Cardiac fibroblast (primary cell): ENCODE data around the gene FAM170B.

ENCODE experiments used
- DNase-seq, 2 donors: peaks; one replicate each; pipeline versions ENCODE4 v3.0.0 to v3.0.0-alpha.2; 2010; ENCODE audit warnings: low read depth in 2 of 2
- H3K4me3 ChIP-seq, 2 donors: replicated peaks in 1 of 2; 1 replicate in 1 of 2; 2 replicates in 1 of 2; pipeline ENCODE4 v1.5.1; 2011; ENCODE audit warnings: low read depth in 2 of 2, low read length in 2 of 2, mild to moderate bottlenecking in 2 of 2, moderate library complexity in 1 of 2
- TF ChIP-seq, protein P1 (sequence below): IDR thresholded peaks from one replicate; pipeline ENCODE4 v1.5.1; 2011; ENCODE audit warnings: low read depth, mild to moderate bottlenecking, low read length, inconsistent platforms

Gene FAM170B

DNA sequence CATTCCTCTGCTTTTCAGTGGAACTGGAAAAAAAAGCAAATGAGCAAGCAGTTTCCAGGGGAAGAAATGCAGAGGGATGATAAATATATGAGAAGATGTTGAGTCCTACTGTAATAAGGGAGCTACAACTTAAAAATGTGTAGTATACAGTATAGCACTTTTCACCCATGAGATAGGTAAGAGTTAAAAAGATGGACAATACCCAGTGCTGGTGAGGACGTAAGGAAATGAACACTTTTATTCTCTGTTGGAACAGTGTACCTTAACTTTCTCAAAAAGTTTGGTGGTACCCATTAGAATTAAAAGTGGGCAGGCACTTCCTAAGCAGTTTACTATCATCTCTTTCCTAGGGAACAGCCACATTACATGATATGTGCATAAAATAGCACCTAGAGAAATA, 2.7 kb upstream of the FAM170B start:
- DNase-seq = no peak
- H3K4me3 ChIP-seq = no peak overlapping the region
- TF ChIP-seq, protein P1, sequence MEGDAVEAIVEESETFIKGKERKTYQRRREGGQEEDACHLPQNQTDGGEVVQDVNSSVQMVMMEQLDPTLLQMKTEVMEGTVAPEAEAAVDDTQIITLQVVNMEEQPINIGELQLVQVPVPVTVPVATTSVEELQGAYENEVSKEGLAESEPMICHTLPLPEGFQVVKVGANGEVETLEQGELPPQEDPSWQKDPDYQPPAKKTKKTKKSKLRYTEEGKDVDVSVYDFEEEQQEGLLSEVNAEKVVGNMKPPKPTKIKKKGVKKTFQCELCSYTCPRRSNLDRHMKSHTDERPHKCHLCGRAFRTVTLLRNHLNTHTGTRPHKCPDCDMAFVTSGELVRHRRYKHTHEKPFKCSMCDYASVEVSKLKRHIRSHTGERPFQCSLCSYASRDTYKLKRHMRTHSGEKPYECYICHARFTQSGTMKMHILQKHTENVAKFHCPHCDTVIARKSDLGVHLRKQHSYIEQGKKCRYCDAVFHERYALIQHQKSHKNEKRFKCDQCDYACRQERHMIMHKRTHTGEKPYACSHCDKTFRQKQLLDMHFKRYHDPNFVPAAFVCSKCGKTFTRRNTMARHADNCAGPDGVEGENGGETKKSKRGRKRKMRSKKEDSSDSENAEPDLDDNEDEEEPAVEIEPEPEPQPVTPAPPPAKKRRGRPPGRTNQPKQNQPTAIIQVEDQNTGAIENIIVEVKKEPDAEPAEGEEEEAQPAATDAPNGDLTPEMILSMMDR = no peak

DNA sequence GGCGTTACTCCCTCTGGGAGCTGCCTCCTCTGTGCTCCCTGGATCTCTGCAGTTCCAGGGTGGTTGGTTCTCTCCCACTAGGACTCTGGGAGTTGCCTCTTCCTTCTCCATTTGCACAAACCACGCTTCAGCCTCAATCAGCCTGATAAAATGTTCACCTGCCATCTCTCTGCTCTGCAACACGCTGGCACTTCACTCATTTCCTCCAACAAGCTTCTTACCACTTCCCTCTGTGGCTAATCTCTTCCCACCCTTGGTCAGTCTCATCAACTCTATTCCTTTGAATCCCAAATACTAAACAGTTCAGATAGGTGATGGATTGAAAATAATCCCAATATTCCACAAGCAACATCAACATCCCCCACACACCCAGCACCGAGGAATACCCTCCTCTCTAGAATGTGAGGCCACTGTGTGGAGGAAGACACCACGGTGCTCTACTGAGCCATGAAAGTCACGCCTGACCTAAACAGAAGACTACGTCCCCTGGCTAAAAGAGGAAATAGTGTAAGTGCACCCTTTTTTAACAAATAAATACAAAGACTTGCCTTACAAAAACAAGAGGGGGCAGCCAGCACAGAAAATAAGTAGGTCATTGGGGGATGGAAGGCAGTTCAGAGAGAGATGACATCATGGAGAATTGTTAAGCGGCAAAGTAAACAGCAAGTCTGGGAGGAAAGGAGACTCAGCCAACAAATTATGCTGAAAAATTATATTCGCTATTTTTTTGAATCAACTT, 1.9 kb upstream of the FAM170B start:
- TF ChIP-seq, protein P1 = no peak
- peak; percentile 13 to 64 for DNase-seq
- H3K4me3 ChIP-seq = no peak overlapping the region

DNA sequence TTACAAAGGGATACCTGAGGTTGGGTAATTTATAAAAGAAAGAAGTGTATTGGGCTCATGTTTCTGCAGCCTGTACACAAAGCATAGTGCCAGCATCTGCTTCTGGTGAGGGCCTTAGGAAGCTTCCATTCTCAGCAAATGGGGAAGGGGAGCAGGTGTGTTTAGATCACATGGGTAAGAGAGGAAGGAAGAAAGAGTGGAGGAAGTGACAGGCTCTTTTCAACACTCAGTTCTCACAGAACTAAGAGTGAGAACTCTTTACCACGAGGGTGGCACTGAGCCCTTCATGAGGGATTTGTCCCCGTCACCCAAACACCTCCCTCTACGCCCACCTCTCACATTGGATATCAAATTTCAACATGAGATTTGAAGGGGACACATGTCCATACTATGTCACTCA, 506 bp upstream of the FAM170B start:
- no peak overlapping the region for H3K4me3 ChIP-seq
- DNase-seq = no peak
- TF ChIP-seq, protein P1 = no peak

- no peak for DNase-seq
- TF ChIP-seq, protein P1 = no peak
- H3K4me3 ChIP-seq = no peak overlapping the region
These were observed 1.5 kb downstream of the FAM170B start for GRCh38 chr10:49132362-49132737.

GRCh38 chr10:49131507-49132361, 2.1 kb downstream of the FAM170B start:
- H3K4me3 ChIP-seq = no peak overlapping the region
- TF ChIP-seq, protein P1 = no peak
- DNase-seq = no peak

DNA sequence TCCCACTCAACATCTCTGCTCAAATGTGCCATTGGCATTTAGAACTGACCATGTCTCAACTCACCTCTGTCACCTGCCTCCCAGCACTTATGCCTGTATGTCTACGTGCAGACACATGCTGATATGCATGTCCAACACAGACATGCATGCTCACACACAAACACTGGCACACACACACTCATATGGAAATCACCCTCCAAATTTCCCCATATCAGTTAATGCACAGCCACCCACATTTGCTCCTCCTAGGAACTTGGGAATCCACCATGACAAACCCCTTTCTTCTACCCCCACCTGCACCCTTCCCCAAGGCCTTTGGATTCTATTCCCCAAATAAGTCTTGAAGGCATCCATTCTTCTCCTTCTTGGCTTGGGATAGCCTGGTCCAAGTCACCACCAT, 4.4 kb downstream of the FAM170B start:
- H3K4me3 ChIP-seq = no peak overlapping the region
- TF ChIP-seq, protein P1 = no peak
- DNase-seq = no peak
